HuH-7 (cell line): ENCODE results near the gene TMEM80.
"Not testable (repeated sequence)": the region's sequence is repeated elsewhere in the genome, so short reads cannot be mapped to it uniquely, and the experiment has no call there.

Source experiments
- DNase-seq: peaks from one replicate; pipeline ENCODE4 v3.0.0; 2011; ENCODE audit warnings: low spot score

The TMEM80 gene

DNA sequence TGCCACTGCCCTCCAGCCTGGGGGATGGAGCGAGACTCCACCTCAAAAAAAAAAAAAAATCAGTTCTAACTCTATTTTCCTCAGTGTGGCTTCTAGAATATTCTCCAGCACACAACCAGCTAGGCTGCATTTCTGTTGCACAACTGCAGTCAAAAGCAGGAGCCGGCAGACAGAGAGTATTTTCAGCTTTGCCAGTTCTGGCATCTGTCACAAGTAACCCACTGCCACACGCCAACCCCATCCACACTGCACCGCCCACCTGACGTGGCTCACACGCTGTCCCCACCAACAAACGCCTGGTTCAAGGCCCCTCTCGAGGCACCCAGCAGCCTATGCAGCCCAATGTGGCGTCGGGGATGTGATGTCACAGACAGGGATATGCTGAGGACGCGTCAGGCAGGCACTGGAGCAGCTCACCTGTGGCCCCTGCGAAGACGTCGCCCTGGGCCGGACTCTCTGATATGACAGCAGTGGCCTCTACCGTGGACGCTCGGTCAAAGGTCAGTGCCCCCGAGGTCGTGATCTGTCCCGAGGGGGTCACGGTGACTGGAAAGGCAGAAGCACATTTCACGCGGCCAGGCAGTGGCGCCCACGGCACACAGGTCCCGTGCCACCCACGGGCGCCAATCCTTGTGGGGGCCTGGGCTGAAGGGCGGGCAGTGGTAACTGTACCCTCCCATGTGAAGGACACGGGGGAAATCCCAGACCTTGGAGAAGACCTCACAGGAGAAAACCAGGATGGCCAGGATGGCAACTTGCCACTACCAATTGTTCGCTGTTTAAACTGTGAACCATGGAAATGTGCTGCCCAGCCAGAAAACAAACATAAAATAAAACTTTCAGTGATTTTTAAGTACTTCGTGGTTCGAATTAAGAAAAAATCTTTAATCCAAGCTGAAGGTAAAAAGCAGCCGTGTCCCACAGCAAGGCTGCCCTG is 16.1 kb upstream of the TMEM80 start:
- no peak for DNase-seq

DNA sequence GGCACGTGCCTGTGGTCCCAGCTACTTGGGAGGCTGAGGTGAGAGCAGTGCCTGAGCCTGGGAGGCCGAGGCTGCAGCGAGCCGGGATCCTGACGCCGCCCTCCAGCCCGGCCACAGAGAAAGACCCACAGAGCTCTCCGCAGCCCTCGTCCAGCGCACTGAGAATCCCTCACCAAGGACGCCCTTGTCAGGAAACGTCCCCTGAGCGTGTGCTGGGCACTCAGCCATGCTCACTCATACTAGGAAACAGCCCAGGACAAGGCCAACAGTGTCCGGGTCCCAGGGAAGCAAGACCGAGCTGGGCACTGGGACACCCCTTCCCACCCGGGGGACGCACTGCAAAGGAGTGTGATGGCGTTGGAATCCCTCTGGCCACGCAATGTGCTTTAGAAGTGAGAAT is 15.1 kb upstream of the TMEM80 start:
- DNase-seq = no peak

DNA sequence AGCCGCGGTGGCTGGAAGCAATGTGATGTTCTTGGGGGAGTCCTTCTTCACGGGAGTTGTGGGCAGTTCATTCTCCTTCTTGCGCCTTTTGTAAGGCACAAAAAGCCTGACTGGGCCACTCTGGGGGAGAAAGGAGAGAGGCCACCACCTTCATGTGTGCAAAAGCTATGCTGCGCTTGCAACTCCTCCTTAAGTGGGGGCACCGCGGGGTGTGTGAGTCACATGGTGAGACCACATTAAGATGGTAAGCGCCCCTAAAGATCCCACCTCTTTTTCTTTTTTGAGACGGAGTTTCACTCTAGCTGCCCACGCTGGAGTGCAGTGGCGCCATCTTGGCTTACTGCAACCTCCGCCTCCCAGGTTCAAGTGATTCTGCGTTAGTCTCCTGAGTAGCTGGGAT is 14.6 kb upstream of the TMEM80 start:
- no peak for DNase-seq

DNA sequence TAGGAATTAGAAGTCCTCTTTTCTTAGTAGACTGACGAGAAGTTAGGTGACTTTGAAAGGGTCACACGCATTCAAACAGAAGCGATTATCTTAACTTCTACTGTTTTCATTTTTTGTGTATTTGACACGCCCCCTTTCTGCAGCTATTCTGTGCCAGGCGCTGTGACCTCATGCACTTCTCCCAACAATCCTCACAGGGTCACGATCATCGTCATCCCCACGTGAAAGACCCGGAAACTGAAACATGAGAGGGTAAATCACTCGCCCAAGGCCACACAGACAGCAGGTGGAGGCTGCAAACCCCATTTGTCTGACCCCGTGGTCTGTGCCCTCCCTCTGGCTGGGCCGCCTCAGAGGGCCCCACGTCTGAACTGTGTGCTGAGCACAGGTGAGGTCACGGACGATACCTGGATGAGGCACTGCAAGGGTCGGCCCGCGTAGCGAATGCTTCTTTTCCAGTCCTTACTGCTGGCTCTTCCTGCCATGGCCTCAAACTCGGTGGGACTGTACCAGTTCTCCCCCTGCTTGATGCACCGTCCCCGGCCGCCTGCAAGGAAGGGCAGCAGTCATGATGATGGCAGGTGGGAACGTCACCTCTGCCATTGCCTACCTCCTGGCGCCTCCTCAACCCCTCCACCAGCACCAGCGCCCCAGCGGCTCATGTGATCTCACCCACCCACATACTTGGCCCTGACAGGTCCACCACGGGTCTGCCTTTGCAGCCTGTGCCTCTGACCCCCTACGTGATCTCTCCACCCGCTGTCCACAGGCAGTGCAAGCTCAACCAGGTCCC is 9.0 kb upstream of the TMEM80 start:
- DNase-seq = no peak

DNA sequence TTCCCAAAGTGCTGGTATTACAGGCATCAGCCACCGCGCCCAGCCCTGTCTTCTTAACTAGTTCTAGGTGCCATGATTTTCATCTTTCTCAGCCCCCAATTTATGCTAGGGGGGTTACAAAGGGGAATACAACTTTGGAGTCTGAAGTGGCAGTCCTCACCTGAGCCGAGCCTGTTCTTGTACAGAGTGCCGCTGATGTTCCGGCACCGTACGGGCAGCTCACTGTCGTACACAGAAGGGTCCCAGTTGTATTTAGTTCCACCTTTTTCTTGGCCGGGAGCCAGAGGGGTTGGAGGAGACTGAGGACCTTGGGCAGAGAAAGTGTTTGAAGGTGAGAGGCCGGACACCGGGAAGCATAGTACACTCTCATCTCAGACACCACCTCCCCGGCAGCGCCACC is 7.9 kb upstream of the TMEM80 start:
- DNase-seq = no peak

DNA sequence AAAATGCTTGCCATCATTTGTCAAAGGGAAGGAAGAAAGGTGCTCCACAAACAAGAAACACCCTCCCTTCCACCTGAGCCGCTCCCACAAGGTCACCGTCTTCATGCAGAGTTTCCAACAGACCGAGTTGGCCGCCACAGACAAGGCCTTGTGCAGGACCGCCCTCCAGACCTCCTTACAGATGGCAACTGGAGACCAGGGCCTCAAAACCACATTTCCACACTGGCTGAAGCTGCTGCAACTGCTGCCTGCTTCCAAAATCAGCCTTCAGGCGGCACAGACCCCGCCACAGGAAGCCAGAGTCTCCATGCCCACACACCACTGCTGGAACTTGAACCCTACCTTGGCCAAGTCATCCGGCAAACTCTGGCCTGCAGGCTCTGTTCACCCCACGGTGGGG is 6.9 kb upstream of the TMEM80 start:
- no peak for DNase-seq

DNA sequence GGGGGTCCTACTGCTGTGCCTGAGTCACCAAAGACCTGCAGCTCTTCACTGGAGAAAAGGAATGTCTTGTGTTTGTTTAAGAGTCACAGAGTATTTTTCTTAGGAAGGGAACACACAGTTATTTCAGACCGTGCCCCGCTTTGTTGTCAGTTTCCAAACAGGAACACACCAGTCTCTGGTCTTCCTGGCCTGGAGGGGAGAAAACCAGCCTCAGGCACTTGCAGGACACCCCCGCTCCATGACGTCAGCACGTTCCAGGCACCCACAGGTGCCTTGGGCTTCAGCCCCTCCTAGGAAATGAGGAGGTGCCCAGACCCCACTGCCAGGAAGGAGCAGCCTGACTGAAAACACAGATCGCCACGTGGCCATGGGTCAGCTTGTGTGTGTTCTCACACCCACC is 6.0 kb upstream of the TMEM80 start:
- no peak for DNase-seq

DNA sequence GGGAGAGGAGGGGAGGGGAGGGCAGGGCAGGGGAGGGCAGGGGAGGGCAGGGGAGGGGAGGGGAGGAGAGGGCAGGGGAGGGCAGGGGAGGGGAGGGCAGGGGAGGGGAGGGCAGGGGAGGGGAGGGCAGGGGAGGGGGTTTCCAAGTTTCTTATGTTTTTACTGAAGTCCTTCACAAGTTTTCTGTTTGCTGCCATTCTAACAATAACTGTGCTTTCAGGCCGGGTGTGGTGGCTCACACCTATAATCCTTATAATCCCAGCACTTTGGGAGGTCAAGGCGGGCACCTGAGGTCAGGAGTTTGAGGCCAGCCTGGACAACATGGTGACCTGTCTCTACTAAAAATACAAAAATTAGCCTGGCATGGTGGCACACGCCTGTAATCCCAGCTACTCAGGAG is 5.4 kb upstream of the TMEM80 start:
- DNase-seq = not testable (repeated sequence)

DNA sequence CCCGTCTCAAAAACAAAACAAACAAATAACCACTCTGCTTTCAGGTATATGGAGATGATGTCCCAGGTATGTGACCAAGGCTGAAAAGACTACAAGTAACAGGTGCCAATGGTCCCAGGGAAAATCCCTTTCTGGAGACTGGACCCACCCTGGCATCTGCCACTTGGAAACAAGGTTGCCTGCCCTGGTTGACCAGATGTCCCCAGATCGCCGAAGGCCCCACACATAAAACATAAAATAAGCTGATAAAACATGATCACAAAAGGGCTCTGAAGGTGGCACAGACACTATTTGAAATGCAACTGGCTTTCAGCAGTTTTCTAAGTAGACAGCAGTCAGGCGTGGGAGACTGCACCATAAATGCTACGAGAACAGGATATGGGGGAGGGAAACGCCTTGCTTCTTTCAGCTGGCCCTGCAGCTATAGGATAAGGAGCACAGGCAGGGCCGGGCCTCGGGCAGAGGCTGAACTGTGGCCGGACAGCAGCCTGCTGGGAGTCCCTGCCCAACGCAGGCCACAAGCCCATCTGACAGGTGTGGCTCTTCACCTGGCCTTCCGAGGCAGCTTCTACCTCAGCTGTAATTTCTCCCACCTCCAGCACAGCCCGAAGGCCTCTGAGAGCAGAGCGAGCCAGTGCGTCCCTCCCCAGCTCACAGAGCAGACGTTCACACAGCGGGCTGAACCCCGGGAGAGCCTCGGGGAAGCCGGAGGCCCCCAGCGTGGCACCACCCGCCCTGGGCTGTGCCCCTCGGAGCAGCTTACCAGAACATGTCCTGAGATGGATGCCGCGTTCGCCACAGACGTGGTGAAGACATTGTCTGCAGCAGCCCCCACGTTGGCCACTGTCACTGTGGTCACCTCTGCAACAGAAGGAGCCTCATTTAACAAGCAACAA is 4.6 kb upstream of the TMEM80 start:
- no peak for DNase-seq

DNA sequence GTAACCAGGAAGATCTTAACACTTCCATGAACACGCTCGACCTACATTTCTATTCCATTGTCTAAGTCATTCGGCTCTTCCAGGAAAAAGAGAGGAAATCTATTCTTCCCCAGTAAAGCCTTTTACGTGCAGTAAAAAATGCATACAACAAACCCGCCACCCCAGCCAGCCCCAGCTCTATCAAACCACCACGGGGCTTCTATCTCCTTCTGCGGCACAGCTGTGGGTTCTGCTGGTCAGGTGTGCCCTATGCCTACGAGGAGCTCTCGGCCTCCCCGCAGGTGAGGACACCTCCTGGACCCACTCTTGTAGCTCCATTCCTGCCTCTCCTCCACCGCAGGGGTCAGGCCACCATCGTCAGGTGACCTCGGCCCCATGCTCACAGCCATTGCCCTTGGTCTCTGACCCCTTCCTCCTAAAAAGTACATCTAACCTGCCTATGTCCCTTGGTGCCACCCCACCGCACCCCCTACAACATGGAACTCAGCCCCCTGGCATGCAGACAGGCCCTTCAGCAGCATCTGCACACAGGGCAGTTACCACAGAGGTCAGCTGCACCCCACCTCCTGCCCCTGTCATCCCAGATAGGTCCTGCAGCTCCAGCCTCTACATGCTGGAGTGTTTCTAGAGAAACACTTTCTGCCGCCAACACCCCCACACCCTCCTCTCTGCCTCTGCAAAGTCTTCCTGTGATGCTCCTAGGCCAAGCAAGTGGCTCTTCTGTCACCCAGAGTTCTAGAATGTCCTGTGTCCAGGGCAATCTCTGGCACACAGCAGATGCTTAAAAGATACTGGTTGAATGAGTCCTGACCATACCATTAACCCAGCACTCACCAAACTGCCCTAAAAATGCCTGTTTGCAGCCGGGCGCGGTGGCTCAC is 3.7 kb upstream of the TMEM80 start:
- no peak for DNase-seq

DNA sequence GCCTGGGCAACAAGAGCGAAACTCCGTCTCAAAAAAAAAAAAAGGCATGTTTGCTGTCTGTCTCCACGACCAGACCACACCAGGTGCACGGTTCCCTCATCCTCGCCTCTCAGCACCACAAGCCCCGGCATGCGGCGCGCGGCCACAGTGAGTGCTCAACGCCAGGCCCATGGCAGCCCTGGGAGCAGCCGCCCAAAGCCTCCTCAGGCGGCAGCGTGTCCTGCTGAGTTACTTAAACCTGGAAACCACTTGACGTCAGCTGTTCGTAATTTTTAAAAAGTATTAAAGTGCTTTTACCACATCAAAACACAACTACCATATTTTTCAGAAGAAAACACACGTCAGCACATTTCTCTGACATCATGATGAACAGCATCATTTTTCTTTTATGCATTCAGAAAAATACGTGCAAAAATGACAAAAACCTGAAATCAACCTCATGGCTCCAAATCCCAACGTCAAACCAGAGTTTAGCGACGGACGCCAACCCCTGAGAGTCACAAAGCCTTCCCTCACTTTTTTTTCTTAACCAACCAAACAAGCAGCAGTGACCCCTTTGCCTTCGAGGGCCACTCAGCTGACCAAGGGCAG is 2.7 kb upstream of the TMEM80 start:
- no peak for DNase-seq

DNA sequence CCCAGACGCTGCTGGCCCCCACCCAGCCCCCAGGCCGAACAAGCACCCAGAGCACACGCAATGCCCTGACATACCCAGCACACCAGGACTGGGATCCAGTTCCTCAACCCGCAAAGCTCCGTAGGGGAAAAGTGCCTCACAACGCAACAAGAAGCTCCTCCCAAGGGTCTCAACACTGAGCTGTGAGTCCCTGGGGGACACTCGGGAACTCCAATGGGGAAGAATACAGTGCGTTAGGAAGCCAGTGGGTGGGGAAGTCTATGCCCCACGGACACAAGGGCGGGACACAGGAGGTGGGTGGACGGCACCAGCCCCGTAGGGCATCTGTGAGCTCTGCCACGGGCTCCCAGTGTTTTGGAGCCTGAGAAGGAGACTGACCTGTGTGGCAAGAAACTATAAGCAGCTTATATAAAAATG is 2.2 kb upstream of the TMEM80 start:
- DNase-seq = no peak

DNA sequence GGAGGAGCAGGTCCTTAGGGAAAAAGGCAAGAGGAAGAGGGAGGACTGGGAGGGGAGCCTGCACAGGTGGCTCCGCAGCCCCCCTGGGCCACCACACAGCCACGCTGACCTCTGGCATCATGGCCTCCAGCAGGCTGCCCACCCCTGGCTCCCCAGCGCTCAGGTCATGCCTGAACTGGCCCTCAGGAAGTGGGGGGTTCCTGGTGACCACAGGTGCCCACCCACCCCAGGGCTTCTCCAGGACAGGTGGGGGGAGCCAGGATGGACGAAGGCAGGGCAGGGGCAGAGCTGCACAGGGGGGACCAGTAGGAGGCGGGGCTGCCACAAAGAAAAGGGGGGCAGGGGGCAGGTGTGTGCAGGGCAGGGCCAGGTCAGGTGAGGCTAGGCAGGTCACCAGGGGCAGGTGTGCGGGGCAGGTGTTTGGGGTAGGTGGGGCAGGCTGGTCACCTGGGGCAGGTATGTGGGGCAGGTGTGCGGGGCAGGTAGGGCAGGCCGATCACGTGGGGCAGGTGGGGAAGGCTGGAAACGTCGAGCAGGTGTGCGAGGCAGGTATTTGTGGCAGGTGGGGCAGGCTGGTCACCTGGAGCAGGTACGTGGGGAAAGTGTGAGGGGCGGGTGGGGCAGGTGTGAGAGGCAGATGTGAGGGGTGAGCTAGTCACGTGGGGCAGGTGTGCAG is 1.6 kb upstream of the TMEM80 start:
- DNase-seq = no peak

DNA sequence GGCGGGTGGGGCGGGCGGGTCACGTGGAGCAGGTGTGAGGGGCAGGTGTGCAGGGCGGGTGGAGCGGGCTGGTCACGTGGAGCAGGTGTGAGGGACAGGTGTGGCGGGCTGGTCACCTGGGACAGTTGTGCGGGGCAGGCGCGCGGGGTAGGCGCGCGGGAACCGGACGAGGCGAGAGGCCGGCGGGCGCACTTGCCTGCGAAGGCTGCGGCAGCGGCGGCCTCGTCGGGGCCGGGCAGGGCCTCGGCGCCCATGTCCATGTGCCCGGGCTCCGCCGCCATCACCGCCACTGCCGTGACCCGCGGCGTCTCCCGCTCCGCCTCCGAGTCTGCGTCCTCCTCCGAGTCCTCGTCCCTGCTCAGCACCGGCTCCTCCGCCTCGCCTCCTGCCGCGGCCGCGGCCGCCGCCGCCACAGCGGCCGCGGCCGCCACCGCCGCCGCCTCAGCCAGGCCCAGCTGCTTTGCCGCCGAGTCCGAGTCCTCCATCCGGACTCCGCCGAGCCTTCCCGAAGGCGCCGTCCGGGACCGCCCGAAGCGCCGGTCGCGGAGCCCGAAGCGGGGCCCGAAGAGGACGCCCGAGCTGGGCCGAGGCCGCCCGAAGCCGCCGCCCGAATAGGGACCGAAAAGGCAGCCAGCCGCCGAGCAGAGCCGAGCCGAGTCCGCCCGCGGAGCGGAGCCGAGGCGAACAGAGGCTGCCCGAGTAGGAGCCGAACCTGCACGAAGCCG is 891 bp upstream of the TMEM80 start, which contains the start of gene DEAF1:
DEAF1 (minus strand) TSS at position 660 of the 725 bp plus-strand sequence; CDS start at position 485, 175 bp downstream.
- peak; percentile 80 for DNase-seq

DNA sequence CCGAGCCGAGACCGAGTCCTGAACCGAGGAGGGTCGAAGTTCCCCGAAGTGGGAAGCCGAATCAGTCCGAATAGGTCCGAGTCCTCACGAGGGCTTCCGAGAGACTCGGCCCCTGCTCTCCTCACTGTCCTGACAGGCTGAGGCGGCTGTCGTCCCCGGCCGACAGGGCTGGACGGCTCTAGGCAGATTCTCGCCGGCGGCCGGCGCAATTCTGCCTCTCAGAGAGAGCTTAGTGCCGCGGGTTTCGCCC is 403 bp upstream of the TMEM80 start:
- no peak for DNase-seq

DNA sequence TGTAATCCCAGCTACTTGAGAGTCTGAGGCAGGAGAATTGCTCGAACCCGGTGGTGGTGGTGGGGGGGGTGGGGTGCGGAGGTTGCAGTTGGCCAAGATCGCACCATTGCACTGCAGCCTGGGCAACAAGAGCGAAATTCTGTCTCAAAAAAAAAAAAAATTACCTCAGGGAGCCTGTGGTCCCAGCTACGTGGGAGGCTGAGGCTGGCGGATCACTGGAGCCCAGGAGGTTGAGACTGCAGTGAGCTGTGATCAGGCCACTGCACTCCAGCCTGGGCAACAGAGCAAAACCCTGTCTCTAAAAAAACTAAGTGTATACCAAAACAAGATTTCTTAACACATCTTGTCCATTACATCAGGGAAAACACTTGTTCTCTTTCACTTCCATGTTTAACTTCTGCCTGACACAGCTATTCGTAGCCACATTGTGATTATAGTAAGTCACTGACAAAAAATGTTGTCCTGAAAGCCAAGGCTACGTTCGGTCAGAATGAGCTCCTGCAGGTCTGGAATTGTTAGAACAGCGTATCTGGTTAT is 1.4 kb downstream of the TMEM80 start:
- DNase-seq = no peak

DNA sequence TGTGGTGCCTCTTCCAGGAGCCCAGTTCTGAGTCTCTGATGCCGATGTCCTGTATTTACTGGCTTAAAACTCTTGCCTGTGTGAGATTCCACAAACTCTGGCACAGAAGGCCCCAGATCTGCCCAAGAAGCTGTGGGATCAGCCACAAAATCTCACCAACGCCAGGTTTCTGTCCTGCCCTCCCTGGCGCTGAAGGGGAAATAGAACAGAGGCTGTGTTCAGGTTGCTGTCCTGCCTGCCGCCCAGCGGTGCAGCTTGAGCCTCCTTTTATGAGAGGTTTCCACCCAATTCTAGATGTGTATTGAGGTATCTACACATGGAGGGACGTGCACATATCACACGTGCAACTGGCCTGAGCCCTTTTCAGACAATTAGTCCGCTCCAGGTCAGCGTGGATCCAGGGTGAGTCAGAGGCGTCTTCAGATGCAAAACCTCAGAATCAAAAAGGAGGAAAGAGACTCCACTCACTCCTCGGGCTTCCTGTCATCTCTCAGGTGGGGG is 2.2 kb downstream of the TMEM80 start:
- DNase-seq = no peak

DNA sequence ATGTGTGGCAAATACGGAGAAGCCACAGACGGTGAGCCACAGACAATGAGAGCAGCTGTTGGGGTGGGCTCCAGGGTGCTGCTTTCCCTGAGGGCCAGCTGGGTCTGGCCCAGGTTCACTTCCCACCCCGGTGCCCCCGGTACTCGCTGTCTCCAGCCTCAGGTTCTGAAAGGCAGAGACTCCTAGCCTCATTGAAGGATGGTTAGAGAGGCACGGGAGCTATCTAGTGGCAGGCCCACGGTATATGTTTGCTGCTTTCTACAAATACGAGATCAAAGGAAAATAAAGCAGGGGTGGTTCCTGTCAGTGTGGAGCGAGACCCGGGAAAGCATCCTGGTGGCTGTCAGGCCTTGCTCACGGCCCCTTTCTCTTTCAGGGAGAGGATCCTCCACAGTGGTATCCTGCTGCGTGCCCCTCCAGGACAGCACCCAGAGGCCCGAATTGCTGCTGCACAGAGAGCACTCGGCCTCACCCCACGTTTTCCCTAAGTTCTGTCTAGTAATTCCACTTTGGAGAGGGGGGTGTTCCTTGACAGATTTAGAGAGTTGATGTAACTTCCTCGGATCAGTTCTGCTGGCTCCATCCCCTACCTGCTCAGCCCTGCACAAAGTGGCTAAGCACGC is 3.0 kb downstream of the TMEM80 start:
- no peak for DNase-seq

DNA sequence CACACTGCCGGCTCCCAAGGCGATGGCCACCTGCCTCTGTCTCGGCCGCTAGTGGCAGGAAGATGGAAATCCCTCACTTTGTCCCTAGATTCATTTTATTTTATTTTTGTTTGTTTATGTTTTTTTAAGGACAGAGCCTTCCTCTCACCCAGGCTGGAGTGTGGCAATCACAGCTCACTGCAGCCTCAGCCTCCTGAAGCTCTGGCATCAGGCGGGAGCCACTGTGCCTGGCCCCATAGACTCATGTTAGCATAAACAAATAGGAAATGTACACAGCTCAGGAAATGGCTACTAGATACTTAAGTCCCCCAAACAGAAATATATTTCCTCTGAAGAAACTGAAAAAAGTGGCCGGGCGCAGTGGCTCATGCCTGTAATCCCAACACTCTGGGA is 3.5 kb downstream of the TMEM80 start:
- no peak for DNase-seq
